Endothelial cell of hepatic sinusoid (primary cell): ENCODE results near the gene TNFRSF19.
"Not testable (repeated sequence)": the region's sequence is repeated elsewhere in the genome, so short reads cannot be mapped to it uniquely, and the experiment has no call there.

Experiments used
- in situ Hi-C: cut with HindIII; loops from 2 replicates; pipeline ENCODE4 v1.10.0; 2017; ENCODE audit warnings: low sequenced_read_pairs

TNFRSF19 gene, protein sequence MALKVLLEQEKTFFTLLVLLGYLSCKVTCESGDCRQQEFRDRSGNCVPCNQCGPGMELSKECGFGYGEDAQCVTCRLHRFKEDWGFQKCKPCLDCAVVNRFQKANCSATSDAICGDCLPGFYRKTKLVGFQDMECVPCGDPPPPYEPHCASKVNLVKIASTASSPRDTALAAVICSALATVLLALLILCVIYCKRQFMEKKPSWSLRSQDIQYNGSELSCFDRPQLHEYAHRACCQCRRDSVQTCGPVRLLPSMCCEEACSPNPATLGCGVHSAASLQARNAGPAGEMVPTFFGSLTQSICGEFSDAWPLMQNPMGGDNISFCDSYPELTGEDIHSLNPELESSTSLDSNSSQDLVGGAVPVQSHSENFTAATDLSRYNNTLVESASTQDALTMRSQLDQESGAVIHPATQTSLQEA

DNA sequence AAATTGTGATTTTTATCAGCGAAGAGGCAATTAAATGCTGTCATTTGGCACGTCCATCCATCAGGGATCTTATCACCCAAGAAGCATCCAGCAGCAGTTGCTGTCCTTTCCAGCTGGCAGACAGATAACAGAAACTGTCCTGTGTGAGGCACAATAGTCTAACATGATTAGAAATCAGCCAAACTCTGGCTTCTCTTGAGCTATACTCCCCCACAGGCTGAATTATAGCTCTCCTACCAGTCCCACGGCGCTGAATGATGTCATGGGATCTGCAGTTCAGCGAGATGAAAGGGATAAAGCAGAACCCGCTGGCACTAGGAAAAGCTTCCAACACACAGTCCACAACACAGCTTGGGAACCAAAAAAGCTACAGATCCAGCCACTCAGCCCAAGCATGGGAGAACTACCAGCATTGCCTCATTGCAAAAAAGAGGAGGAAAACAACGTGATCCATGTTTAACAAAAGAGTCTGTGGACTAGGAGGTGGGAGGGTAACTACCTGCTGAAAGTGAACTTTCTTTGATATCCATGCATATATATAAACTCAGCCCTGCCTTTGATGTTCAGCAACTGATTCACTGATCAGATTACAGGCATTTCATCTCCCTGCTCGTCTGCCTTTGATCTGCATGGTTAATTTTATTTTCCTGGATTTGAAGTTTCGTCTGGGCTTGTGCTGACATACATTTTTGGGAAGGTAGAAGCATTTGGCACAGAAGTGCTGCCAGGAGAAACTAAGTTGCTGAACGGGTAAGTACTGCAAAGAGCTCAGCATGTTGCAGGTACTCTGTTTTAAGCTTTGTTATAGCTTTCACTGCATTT, at the start of gene TNFRSF19:
Gene TNFRSF19 (plus strand): TSS at position 314 of the 822 bp plus-strand sequence. CDS start 19,772 bp downstream, outside the sequence.
- in situ Hi-C loops = no loop called here

DNA sequence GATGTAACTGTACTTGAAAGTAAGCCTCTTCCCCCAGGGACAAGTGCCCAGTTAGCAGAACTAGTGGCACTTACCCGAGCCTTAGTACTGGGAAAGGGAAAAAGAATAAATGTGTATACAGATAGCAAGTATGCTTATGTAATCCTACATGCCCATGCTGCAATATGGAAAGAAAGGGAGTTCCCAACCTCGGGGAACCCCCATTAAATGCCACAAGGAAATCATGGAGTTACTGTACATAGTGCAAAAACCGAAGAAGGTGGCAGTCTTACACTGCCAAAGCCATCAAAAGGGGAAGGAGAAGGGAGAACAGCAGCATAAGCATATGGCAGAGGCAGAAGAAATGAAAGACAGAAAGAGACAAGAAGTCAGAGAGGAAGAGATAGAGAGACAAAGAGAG, 40.3 kb upstream of the TNFRSF19 start:
- in situ Hi-C loops = not testable (repeated sequence)

DNA sequence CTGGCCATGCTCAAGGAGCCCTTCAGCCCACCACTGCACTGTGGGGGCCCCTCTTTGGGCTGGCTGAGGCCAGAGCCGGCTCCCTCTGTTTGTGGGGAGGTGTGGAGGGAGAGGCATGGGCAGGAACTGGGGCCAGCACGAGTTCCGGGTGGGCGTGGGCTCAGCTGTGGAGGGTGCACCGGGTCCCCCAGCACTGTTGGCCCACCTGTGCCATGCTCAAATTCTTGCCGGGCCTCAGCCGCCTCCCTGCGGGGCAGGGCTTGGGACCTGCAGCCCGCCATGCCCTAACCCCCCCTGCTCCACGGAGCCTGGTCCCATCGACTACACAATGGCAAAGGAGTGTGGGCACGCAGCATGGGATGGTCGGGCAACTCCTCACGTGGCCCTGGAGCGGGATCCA, 38.8 kb upstream of the TNFRSF19 start:
- in situ Hi-C loops = no loop called here

DNA sequence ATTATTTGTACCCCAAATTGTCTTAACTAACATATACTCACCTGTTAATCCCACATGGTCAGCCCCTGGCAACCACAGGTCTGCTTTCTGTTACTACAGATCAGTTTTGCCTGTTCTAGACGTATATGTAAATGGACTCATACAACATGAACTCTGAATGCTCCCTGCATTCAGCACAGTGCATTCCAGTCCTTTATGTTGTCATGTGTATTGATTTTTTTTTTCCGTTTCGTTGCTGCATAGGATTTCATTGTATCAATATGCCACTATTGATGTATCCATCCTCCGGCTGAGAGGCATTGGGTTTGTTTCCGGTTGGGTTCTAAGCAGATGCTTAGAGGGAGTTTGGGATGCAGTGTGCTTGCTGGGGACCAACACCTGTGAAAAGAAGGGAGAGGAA, 36.1 kb upstream of the TNFRSF19 start:
- in situ Hi-C loops = no loop called here

DNA sequence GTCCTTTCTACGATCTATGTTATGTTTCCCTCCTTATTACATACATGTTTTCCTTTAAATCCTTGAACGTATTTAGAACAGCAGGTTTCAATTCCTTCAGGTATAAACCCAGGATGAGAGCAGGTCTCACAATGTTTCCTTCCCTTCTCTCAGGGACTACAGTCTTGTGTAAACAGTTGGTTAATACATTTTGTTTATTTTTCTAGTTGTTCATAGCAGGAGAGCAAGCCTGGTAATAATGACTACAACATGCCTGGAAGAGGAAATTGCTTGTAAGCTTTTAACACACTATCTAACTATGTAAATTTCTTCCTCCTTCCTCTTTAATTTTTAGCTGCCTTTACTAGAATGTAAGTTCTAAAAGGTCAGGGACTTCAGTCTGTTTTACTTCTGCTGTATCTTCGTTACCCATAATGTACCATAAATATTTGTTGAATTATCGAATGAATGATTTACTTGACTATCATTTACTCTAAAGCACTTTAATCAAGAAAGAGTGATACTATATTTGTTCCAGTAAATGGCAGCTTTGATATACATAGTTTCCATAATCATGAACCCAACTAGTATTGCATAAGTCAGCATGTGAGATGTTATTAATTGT, 28.9 kb upstream of the TNFRSF19 start:
- in situ Hi-C loops = no loop called here

DNA sequence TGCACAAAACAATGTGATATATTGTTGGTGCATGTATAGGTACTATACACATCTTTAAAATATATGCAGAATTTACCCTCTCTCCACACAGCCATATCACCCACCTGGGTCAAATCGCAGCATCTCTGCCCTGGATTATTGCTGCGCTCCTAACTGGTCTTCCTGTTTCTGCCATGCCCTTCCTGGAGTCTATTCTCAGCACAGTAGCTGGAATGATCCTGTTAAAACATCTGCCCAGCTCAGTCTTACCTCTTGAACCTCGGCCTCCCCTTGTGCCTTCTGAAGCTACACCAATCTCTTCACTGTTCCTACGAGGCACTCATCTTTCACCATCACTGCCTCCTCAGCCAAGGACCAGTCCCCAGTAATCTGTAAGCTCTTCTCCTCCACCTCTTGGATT, 25.5 kb upstream of the TNFRSF19 start:
- in situ Hi-C loops = no loop called here

DNA sequence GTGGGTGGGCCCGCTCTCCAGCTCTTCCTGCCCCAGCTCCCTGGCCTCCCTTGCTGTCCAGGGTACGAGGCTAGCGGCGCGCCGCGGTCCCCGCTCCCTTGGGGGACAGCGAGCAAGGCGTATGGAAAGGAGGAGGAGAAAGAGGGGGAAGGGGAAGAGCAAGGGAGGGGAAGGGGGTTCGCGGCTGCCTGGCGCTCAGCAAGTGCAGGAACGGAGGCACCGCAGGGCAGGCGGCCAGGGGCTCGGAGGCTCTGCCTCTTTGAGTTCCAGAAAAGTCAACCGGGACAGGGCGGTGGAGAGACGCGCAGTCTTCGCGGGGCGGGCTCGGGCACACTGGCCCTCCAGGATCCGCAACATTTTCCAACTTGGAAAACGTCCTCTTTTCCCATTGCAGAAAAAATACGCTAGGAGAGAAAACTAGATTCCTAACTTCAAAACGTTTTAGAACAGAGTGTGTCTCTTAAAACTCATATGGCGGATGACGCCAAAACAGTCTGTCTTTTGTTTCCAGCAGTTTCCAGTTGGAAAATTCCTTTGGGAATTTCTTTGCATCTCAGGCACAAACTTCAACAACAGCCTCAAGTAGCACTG, 23.1 kb upstream of the TNFRSF19 start:
- in situ Hi-C loops = no loop called here

DNA sequence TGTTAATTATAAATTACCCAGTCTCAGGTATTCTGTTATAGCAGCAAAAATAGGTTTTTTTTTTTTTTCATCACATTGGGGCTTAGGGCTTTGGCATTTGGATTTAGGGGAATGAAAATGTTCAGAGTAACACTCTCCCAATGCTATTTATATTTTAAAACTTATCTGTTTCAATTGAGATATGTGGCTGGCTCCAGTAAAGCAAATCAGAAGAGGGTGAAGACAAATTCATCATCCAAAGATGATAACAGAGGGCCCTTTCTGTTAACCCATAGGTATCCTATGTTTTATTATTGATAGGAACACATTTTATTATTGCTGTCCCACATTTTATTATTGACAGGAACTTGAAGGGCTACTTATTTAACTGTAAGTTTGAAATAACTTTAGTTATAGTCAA, 20.5 kb upstream of the TNFRSF19 start:
- in situ Hi-C loops = no loop called here

DNA sequence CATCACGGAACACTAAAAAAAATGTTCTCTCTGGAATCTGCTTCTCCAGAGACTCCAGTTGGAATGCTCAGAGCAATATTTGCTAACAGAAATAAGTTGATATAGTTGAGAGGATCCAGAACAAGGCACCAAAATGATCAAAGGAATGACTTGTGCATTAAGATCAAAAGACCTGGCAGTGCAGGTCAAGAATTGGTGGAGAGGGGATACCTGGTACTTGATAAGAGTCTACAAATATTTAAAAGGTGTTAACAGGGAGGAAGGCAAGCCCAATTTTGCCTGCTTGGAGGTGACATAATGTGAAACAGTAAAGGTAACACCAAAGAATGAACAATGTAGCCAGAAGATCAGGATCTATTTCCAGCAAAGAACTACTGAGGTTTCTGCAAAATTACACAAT, 20.0 kb upstream of the TNFRSF19 start:
- in situ Hi-C loops = no loop called here

DNA sequence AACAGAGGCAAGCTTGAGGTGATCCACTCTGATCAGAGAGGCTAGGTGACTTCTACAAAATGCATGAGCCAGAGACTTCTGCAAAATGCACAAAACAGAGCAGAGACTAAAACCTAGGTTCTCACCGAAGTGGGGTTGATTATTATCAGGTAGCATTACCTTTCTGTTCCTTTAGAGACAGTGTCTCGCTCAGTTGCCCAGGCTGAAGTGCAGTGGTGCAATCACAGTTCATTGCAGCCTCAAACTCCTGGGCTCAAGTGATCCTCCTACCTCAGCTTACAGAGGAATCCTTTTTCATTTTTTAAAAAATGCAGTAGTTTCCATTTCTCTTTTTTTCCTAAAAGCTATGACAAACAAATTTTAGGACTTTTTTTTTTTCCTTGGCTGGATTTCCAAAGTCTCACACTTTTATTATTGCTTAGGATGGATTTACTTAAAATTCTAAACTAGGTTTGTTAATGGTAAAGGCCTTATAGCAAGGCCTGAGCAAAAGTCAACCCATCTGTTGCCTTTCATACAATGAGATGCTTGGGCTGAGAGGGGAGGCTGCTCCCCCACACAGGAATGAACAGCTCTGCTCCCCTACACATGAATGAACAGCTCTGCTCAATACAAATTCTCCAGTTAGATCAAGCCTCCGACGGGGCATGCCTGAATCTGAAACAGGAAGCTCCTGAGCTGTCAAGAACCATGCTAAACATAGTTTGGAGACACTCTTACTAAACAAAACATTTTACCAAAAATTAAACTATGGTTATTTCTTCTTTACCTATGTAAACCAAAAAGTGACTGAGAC, 18.8 kb upstream of the TNFRSF19 start:
- in situ Hi-C loops = no loop called here

DNA sequence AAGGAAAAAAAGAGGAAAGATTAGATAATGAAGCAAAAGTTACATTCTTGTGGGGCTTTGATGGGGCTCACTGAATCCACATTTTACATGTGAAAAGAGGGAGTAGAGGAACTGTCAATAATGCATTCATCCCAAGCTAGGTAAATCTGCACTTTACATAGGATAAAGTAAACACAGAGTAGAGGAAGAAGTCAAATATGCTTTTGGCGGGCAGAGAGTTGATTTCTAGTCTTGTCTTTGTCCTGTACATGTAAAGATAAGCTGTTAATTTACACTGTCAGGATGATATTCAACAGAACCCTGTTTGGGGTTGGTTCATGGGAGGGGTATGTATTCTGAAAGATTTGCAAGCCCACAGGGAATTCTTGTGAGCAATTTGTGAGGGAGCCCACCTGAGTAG, 18.0 kb upstream of the TNFRSF19 start:
- in situ Hi-C loops = no loop called here

DNA sequence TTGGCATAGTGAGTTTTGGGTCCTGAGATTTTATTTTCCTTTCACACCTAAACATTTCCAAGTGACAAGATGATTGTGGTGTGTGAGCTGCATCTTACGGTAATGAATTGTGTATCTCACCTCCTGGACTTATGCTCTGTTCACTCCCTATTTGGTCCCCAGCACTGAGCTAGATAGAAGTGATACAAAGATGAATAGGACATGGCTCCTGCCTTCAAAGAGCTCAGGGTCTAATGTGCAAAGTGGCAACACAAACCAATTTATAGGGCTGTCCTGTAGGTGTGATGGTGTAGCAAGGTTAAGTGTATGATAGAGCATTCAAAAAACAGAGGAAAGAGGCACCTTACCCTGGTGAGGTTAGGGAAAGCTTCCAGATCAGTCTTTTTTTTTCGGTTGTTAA, 17.6 kb upstream of the TNFRSF19 start:
- in situ Hi-C loops = no loop called here

DNA sequence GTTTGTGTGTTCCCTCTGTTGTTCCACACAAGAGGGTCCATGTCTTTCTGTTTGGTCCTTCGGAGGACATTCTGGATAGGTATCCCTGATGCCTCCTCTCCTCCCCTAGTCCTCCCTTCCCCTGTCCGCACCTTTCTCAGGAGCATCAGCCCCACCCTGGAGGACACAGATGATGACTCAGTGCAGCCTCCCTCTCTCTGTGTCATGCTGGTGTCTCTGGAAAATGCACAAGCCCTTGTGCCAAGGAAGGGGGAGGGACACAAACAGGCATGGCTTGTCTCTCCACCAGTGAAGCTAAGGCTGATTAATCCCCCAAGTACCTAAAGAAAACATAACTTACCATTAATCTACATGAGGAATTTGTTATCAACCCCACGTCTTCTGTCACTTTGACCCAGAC, 16.2 kb upstream of the TNFRSF19 start:
- in situ Hi-C loops = no loop called here

DNA sequence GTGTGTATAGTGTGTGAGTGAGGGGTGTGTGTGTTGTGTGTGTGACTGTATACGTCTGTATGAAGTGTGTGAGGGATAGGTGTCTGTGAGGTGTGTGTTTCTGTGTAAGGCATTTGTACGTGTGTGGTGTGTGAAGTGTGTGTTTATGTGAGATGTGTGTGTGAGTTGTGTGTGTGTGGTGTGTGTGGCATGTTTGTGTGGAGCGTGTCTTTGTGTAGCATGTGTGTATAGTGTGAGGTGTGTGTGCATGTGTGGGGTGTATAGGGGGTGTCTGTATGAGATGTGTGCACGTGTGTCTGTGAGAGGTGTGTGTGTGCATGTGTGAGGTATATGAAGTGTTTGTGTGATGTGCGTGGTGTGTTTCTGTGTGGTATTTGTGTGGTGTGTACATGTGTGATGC, 13.2 kb upstream of the TNFRSF19 start:
- in situ Hi-C loops = no loop called here

DNA sequence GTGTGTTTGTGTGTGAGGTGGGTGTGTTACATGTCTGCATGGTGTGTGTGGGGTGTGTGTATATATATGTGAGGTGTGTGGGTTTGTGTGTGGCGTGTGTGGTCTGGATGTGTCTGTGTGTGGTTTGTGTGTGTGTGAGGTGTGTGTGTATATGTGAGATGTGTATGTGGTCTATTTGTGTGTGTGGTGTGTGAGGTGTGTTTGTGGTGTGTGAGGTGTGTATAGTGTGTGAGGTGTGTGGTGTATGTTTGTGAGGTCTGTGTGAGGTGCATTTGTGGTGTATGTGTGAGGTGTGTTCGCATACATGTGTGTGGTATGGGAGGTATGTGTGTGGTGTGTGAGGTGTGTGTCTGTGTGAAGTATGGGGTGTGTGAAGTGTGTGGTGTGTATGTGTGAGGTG, 12.5 kb upstream of the TNFRSF19 start:
- in situ Hi-C loops = no loop called here

DNA sequence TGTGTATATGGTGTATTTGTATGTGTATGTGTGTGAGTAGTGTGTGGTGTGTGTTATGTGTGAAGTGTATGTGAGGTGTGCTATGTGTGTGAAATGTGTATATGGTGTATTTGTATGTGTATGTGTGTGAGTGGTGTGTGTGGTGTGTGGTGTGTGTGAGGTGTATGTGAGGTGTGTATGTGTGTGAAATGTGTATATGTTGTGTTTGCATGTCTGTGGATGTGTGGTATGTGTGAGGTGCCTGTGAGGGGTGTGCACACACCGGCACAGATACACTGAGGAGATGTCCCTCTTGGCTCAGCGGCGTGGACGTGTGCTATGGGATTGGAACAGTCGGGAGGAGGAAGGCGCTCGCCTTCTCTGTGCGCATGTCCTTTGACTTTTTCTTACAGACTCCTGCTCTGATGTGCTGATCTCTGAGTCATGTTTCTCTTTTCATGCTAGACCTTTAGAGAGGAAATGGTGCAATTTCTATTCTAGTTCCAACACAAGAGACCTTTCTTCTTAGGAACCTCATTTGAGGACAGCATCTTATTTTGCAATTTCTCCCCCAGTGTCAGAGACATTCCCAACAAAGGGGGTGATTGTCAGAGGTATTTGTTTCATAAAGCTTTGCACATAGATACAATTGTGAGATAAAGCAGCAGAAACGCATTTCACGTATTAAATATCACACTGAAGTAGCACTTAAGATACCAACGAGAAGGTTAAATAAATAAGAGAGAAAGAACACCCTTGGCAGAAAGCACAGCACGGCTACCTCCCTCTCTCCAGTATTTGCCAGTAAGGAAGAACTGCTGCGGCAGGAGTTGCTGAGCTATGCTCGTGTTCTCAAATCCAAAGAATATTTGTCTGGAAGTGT, 11.3 kb upstream of the TNFRSF19 start:
- in situ Hi-C loops = no loop called here

DNA sequence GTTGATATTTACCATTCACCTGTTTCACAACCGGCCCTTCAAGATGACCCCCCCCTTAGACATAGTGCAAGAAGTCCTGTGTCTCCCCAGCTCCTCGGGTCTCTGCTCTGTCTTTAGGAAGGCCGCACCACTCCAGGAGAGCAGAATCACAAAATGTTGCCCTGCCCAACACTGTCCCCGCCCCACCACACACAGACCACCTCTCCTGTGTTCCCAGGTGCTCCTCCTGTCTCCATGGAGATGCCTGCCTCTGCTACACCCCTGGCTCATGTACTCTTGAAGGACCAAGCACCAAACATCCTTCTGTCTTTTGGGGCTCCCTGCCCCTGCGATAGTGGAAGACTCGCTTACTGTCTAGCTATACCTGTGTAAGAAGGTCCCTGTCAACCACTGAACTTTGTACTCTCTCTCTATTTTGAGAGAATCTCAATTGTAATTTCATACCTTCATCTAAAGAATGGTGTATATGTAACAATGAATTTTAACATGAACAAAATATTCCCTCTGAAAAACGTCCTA, 9.6 kb upstream of the TNFRSF19 start:
- in situ Hi-C loops = no loop called here

DNA sequence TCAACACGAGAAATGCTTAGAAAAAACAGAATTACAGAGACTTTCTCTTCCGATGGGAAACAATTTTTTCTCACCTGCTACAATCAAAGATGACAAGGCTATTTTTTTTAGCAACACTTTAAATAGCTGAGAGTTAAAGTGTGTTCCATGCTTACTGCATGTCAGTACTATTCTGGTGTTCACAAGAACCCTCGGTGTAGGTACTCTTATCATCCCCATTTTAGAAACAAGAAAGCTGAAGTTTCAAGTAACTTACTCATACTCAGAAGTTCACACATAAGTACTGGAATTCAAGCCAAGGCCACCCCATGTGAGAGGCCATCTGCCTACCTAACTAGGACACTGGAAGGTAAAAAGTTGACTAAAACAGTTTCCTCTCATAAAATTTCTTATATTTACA, 9.0 kb upstream of the TNFRSF19 start:
- in situ Hi-C loops = no loop called here

DNA sequence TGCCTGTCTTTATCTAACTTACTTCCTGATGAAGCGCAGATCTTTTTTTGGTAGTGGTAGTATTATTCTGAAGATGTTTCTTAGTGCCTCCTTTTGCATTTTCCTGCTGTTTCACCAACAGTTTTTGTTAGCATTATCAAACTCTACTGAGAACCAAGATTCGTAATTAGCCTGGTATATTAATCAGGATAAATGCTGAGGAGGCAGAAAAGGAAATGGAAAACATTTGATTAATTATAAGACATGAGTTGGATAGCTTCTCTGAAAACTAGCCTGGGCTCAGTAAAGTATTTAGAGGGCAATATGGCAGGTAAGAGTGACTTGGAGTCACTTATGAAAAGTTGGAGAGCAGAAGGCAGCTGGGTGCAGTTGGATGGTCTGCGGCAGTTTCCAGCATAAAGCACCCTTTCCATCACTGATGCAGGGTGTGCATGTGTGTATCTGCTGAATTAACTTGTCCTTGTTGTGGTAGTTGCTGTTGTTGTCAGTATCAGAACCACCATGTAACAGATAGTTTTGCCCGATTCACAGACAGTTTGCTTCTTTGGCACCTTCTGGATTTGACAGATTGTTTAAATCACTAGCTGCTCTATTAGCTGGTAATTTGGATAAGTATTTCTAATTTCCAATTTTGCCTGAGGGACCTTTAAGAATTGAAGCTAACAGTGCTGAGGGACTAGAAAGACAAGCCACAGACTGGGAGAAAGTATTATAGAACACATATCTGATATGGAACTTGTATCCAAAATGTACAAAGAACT, 6.9 kb upstream of the TNFRSF19 start:
- in situ Hi-C loops = no loop called here
